GM23248 (cell line): Measurements from ENCODE around the gene PLIN5.

Experiments used
- EZH2 ChIP-seq: fragments of 200-600 bp; sonication (generic); IDR thresholded peaks from 2 replicates; pipeline ENCODE4 v1.6.1; 2018; ENCODE audit warnings: antibody characterized with exemption, mild to moderate bottlenecking; ENCODE audit not compliant: insufficient read depth, poor library complexity, severe bottlenecking
- EZH2phosphoT487 ChIP-seq: fragments of 200-600 bp; sonication (generic); IDR thresholded peaks from 2 replicates; pipeline ENCODE4 v1.6.1; 2018; ENCODE audit warnings: antibody characterized with exemption, moderate library complexity, mild to moderate bottlenecking, low read depth; ENCODE audit not compliant: insufficient read depth

- TF ChIP-seq EZH2phosphoT487 (no peak), EZH2 (no peak)
Measured at GRCh38 chr19:4505570-4506448, 29.2 kb downstream of the PLIN5 start.
